ENCODE data around the gene DDX42. TPM values are rescaled to one million over a fixed set of nuclear protein-coding genes. Genes with fewer than 3 reads are reported as not detected.
A peak's percentile ranks its signal among the peaks of the same experiment; 100 is the strongest.

The DDX42 gene
- total RNA-seq, 2 experiments from 2014 or later = 112 to 117 TPM

DNA sequence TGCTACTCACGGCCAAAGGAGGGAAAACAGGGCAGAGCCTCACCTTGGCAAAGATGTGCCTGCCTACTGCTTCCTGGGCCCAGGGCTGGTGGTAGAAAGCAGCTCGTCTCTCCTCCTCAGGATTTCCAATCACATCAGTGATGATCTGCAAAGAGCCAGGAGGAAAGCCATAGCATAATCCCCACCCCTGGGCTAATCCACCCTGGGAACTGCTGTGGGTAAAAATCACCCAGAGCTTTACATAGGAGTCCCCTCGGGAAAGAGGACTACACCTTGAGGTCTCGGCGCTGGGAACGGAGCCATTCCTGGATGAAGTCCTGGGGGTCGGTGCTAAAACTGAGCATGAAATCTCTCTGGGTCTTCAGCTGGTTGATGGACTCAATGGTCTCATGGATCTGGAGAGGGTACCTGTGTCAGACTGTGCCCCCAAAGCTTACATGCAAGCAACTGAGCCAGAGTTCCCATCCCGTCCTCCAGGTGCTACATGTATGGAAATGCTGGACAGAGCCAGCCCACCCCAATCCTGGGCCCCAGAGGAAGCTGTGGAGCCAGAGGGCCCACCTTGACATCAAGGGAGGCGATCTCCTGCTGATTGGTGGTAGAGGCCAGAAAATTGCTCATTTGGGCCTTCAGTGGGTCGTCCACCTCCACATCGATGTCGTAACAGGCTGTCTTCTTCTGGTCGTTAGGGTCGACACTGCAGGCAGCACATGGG, 59.2 kb downstream of the DDX42 start:
- Mint-ChIP-seq H3K36me3 (ENCODE audit: low read depth) (peaks cover 93% of the 10 kb centered on the region), H3K27me3 (no peaks in the 10 kb centered on the region), H3K9me3 (no peaks in the 10 kb centered on the region), H3K27ac (peak overlapping the region; percentile 14), H3K4me1 (ENCODE audit: low read depth) (peaks cover 61% of the 10 kb centered on the region), H3K4me3 (no peak overlapping the region)
- no peaks in the 10 kb centered on the region for H3K9me3 ChIP-seq (ENCODE audit: control insufficient read depth in 1 of 2, insufficient read depth in 1 of 2, low read length in 2 of 2)
- intact Hi-C loops (cut with DNase I, micrococcal nuclease) = loop anchor here in 1 of 2 experiments (10.0 kb wide), 1 partner anchor 408 kb away; no protein-coding TSS in a partner anchor
- CTCF ChIA-PET = interaction anchor here (1.8 kb wide), 1 partner anchor 16 kb away, joined by 6 read pairs; no protein-coding TSS in a partner anchor
- peaks cover 96% of the 10 kb centered on the region for H3K36me3 ChIP-seq (ENCODE audit: insufficient read depth, low read length)
- no peaks in the 10 kb centered on the region for H3K27me3 ChIP-seq (ENCODE audit: control insufficient read depth in 1 of 2, insufficient read depth in 2 of 2, low read length in 2 of 2)
- H3K4me1 ChIP-seq (ENCODE audit: insufficient read depth, low read length) = peaks cover 75% of the 10 kb centered on the region
- H3K27ac ChIP-seq (ENCODE audit: low read depth in 1 of 2, low read length in 2 of 2) = no peak overlapping the region
- POLR2A ChIA-PET = interaction anchor here (1.2 to 7.3 kb wide), 3 partner anchors 8 to 136 kb away, joined by 4 to 86 read pairs (median 16); partner anchors contain the start of gene SMARCD2
- TF ChIP-seq, protein P1, sequence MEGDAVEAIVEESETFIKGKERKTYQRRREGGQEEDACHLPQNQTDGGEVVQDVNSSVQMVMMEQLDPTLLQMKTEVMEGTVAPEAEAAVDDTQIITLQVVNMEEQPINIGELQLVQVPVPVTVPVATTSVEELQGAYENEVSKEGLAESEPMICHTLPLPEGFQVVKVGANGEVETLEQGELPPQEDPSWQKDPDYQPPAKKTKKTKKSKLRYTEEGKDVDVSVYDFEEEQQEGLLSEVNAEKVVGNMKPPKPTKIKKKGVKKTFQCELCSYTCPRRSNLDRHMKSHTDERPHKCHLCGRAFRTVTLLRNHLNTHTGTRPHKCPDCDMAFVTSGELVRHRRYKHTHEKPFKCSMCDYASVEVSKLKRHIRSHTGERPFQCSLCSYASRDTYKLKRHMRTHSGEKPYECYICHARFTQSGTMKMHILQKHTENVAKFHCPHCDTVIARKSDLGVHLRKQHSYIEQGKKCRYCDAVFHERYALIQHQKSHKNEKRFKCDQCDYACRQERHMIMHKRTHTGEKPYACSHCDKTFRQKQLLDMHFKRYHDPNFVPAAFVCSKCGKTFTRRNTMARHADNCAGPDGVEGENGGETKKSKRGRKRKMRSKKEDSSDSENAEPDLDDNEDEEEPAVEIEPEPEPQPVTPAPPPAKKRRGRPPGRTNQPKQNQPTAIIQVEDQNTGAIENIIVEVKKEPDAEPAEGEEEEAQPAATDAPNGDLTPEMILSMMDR (IDR thresholded peaks at IDR 0.05) = no peak
- DNase-seq (no peak), ATAC-seq (ENCODE audit: poor library complexity) (no peak)
- H3K4me3 ChIP-seq (ENCODE audit: low read length) = no peak overlapping the region

DNA sequence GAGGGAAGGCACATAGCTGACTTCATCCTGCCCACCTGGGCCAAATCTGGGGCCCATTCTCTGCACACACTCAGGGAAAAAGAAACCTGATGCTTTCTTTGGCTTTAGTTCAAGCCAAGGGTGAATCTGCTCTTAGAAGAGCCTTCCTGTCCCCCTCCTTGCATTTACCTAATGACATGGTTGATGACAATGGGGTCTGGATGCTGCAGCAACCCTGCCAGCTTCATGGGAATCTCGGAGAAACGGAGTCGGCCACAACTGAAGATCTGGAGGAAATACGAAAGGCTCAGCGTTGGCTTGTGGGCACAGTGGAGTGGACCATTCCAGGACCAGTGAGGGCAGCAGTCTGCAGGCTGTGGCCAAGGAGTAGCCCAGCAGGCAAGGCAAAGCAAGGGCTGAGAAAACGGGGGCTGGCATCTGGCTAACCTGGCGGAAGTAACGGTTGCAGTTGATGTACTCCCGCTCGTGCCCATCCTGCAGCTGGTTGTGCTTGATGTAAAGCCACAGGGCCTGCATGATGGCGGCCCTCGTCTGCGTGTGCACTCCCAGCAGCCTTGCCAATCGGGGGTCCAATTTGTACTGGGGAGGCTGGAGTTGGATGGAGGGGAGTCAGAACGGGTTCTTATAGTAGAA, 59.9 kb downstream of the DDX42 start:
- TF ChIP-seq, protein P1 (IDR thresholded peaks at IDR 0.05) = no peak
- H3K36me3 Mint-ChIP-seq (ENCODE audit: low read depth) = peaks cover 86% of the 10 kb centered on the region
- POLR2A ChIA-PET = interaction anchor here (1.2 to 7.3 kb wide), 4 partner anchors 7 to 136 kb away, joined by 4 to 86 read pairs (median 12); partner anchors contain the start of genes CCDC47, DDX42 and SMARCD2
- ATAC-seq (ENCODE audit: poor library complexity) (no peak), DNase-seq (peak in 1 of 14 experiments; percentile 16)
- H3K27me3 ChIP-seq (ENCODE audit: control insufficient read depth in 1 of 2, insufficient read depth in 2 of 2, low read length in 2 of 2) = no peaks in the 10 kb centered on the region
- H3K27me3 Mint-ChIP-seq = no peaks in the 10 kb centered on the region
- no peak overlapping the region for H3K4me3 ChIP-seq (ENCODE audit: low read length)
- no peak overlapping the region for H3K27ac ChIP-seq (ENCODE audit: low read depth in 1 of 2, low read length in 2 of 2)
- peaks cover 98% of the 10 kb centered on the region for H3K36me3 ChIP-seq (ENCODE audit: insufficient read depth, low read length)
- intact Hi-C loops (cut with DNase I, micrococcal nuclease) = loop anchor here (1.0 to 10.0 kb wide), 2 partner anchors 136 to 409 kb away; no protein-coding TSS in a partner anchor
- H3K4me1 Mint-ChIP-seq (ENCODE audit: low read depth) = peaks cover 61% of the 10 kb centered on the region
- H3K4me3 Mint-ChIP-seq = no peak overlapping the region
- peak overlapping the region; percentile 14 for H3K27ac Mint-ChIP-seq
- H3K4me1 ChIP-seq (ENCODE audit: insufficient read depth, low read length) = peaks cover 75% of the 10 kb centered on the region
- CTCF ChIA-PET = interaction anchor here (1.2 to 1.8 kb wide), 3 partner anchors 7 to 69 kb away, joined by 3 to 6 read pairs (median 3); no protein-coding TSS in a partner anchor
- no peaks in the 10 kb centered on the region for H3K9me3 ChIP-seq (ENCODE audit: control insufficient read depth in 1 of 2, insufficient read depth in 1 of 2, low read length in 2 of 2)
- H3K9me3 Mint-ChIP-seq = no peaks in the 10 kb centered on the region

DNA sequence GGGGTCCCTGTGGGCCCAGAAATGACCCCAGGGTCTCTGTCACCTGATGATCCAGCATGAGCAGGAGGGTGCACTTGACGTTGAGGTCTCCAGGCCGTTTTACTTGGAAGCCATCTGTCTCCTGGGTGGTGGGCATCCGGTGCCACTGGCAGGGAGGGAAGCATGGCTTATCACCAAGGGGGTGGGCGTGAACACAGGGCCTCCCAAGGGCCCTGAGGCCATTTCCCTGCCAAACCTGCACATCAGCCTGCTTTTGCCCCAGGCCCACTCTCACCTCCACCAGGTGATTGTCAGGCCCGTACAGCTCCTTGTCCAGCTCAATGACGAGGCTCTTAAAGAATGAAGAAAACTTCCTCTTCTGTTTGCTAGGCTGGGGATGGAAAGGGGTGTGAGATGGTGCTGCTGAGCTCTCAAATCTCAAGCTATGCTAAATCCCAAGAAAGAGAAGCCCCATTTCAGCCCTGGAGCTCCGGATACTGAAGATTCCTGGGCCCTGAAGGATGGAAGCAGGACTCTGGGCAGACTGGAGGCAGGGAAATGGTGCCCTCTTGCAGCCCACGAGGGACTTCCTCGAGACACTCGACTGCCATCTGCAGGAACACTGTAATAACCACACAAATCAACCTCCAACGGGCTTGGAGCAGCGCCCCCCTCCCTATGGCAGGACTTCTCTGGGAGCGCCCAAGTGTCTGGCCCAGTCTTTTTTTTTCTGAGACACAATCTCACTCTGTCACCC, 60.6 kb downstream of the DDX42 start:
- DNase-seq (peak in 13 of 14 experiments; percentile 40 to 88 (median 55)), ATAC-seq (ENCODE audit: poor library complexity) (peak; percentile 88)
- ChIA-PET POLR2A (interaction anchor here (1.2 to 7.3 kb wide), 5 partner anchors 6 to 141 kb away, joined by 4 to 86 read pairs (median 9); partner anchors contain the start of genes CCDC47, DDX42 and SMARCD2), CTCF (interaction anchor here (1.0 to 1.8 kb wide), 4 partner anchors 8 to 70 kb away, joined by 3 to 6 read pairs (median 3); no protein-coding TSS in a partner anchor)
- no peaks in the 10 kb centered on the region for H3K9me3 Mint-ChIP-seq
- H3K27ac Mint-ChIP-seq = peak overlapping the region; percentile 45
- TF ChIP-seq, protein P1 (IDR thresholded peaks at IDR 0.05) = peak; percentile 57
- Histone ChIP-seq H3K4me3 (ENCODE audit: low read length) (no peak overlapping the region), H3K9me3 (ENCODE audit: control insufficient read depth in 1 of 2, insufficient read depth in 1 of 2, low read length in 2 of 2) (no peaks in the 10 kb centered on the region), H3K36me3 (ENCODE audit: insufficient read depth, low read length) (peaks cover 91% of the 10 kb centered on the region), H3K4me1 (ENCODE audit: insufficient read depth, low read length) (peaks cover 75% of the 10 kb centered on the region), H3K27me3 (ENCODE audit: control insufficient read depth in 1 of 2, insufficient read depth in 2 of 2, low read length in 2 of 2) (no peaks in the 10 kb centered on the region), H3K27ac (ENCODE audit: low read depth in 1 of 2, low read length in 2 of 2) (no peak overlapping the region)
- H3K4me3 Mint-ChIP-seq = peak overlapping the region; percentile 65
- intact Hi-C loops (cut with DNase I, micrococcal nuclease) = loop anchor here (1.0 to 10.0 kb wide), 2 partner anchors 136 to 410 kb away; no protein-coding TSS in a partner anchor
- peaks cover 61% of the 10 kb centered on the region for H3K4me1 Mint-ChIP-seq (ENCODE audit: low read depth)
- no peaks in the 10 kb centered on the region for H3K27me3 Mint-ChIP-seq
- peaks cover 79% of the 10 kb centered on the region for H3K36me3 Mint-ChIP-seq (ENCODE audit: low read depth)

Measured in CD4-positive, alpha-beta T cell (primary cell).